A549 (cell line): Measurements from ENCODE around the gene SLC22A2. TPM values are rescaled to one million over a fixed set of nuclear protein-coding genes. Genes with fewer than 3 reads are reported as not detected.

Experiments used
- ATAC-seq, 2 experiments: fragments of 200-7000 bp in 1 of 2; fragments of >200 bp in 1 of 2; cut with Nextera tagmentation in 1 of 2; cut with Tn5 transposase in 1 of 2; 3 replicates each; pipeline versions ENCODE4 v1.8.0 to v1.9.1; 2018 to 2020; ENCODE audit warnings: mild to moderate bottlenecking in 1 of 2, moderate library complexity in 1 of 2
- CTCF ChIA-PET: fragments of 300-600 bp; sonication (Branson Sonifier 250); formaldehyde crosslinking; extraction: SDS; loops from one replicate; lab custom pipeline; 2021; ENCODE audit warnings: antibody characterized with exemption, inconsistent platforms; lab: Yijun Ruan, JAX
- POLR2A ChIA-PET: fragments of 350-600 bp; formaldehyde crosslinking; extraction: SDS; loops from one replicate; lab custom pipeline; 2021; ENCODE audit warnings: antibody characterized with exemption, inconsistent platforms; lab: Yijun Ruan, JAX
- DNase-seq, 2 experiments: peaks; one replicate each; pipeline versions ENCODE4 v3.0.0 to v3.0.0-alpha.2; 2011 to 2016; ENCODE audit warnings: low read depth in 1 of 2, low spot score in 1 of 2
- FAIRE-seq: peaks from 2 replicates; lab custom pipeline; 2011; peaks lifted over from hg19 to GRCh38; lab: Jason Lieb, UNC
- H3K27ac ChIP-seq, 2 experiments: fragments of >200 bp; sonication (Bioruptor Twin); formaldehyde crosslinking; 3 replicates each; pipeline ENCODE4 v1.5.1; 2016 to 2017
- H3K4me1 ChIP-seq: fragments of >200 bp; sonication (Bioruptor Twin); formaldehyde crosslinking; 3 replicates; pipeline ENCODE4 v1.6.1; 2016
- H3K4me2 ChIP-seq: fragments of >200 bp; sonication (Bioruptor Twin); formaldehyde crosslinking; 3 replicates; pipeline ENCODE4 v1.6.1; 2016
- H3K4me3 ChIP-seq: fragments of >200 bp; sonication (Bioruptor Twin); formaldehyde crosslinking; 3 replicates; pipeline ENCODE4 v1.5.1; 2016
- H3K9me3 ChIP-seq: fragments of >200 bp; sonication (Bioruptor Twin); formaldehyde crosslinking; 3 replicates; pipeline ENCODE4 v1.6.1; 2016
- CBX2 ChIP-seq: fragments of 200-600 bp; sonication (generic); IDR thresholded peaks from 2 replicates; pipeline ENCODE4 v1.6.1; 2016; ENCODE audit warnings: low read depth, mild to moderate bottlenecking, borderline replicate concordance
- CEBPB ChIP-seq, 2 experiments: fragments of >200 bp in 1 of 2; sonication (Bioruptor Twin) in 1 of 2; formaldehyde crosslinking in 1 of 2; IDR thresholded peaks; 2 replicates each; pipeline ENCODE4 v1.6.1; 2012 to 2016
- CHD2 ChIP-seq: fragments of 150-350 bp; IDR thresholded peaks from 2 replicates; pipeline ENCODE4 v1.6.1; 2014; ENCODE audit warnings: low read length; ENCODE audit not compliant: partially characterized antibody
- E2F6 ChIP-seq: IDR thresholded peaks from 2 replicates; pipeline ENCODE4 v1.6.1; 2012; ENCODE audit warnings: low read depth, borderline replicate concordance
- EHMT2 ChIP-seq: fragments of 200-600 bp; sonication (generic); IDR thresholded peaks from 2 replicates; pipeline ENCODE4 v1.6.1; 2016; ENCODE audit warnings: antibody characterized with exemption, low read depth, mild to moderate bottlenecking, moderate library complexity
- FOSB ChIP-seq: fragments of 250-450 bp; sonication (Bioruptor Pico); IDR thresholded peaks from 2 replicates; pipeline ENCODE4 v1.5.0; 2020; ENCODE audit warnings: mild to moderate bottlenecking, moderate library complexity
- FOSL2 ChIP-seq, 2 experiments: fragments of 450-650 bp in 1 of 2; fragments of >200 bp in 1 of 2; sonication (Bioruptor Twin) in 1 of 2; formaldehyde crosslinking; IDR thresholded peaks; 2 replicates each; pipeline versions ENCODE4 v1.5.0 to v1.6.1; 2016 to 2020; ENCODE audit warnings: mild to moderate bottlenecking in 1 of 2, moderate library complexity in 1 of 2
- GATA3 ChIP-seq: IDR thresholded peaks from 2 replicates; pipeline ENCODE4 v1.6.1; 2012; ENCODE audit warnings: borderline replicate concordance
- HDAC2 ChIP-seq: fragments of 200-600 bp; sonication (generic); IDR thresholded peaks from 2 replicates; pipeline ENCODE4 v1.6.1; 2016
- KDM1A ChIP-seq: fragments of 200-600 bp; sonication (generic); IDR thresholded peaks from 2 replicates; pipeline ENCODE4 v1.6.1; 2016; ENCODE audit warnings: low read depth, mild to moderate bottlenecking
- MAZ ChIP-seq: fragments of 150-350 bp; IDR thresholded peaks from 2 replicates; pipeline ENCODE4 v1.6.1; 2014; ENCODE audit warnings: antibody characterized with exemption, low read depth, low read length, borderline replicate concordance
- MYC ChIP-seq: IDR thresholded peaks from 2 replicates; pipeline ENCODE4 v1.6.1; 2012; ENCODE audit warnings: mild to moderate bottlenecking, inconsistent platforms, low read length, improper control_type of control experiment, borderline replicate concordance
- NPAS2 ChIP-seq: fragments of 250-450 bp; sonication (Bioruptor Pico); IDR thresholded peaks from 2 replicates; pipeline ENCODE4 v1.8.0; 2022; ENCODE audit warnings: mild to moderate bottlenecking, moderate library complexity, borderline replicate concordance
- RAD21 ChIP-seq, 2 experiments: fragments of >200 bp in 1 of 2; sonication (Bioruptor Twin) in 1 of 2; formaldehyde crosslinking in 1 of 2; IDR thresholded peaks in 1 of 2; conservative IDR thresholded peaks in 1 of 2; 2 replicates in 1 of 2; 3 replicates in 1 of 2; pipeline ENCODE4 v1.6.1; 2012 to 2018; ENCODE audit warnings: inconsistent platforms in 1 of 2
- SMC3 ChIP-seq: fragments of >200 bp; sonication (Bioruptor Twin); formaldehyde crosslinking; IDR thresholded peaks from 3 replicates; pipeline ENCODE4 v1.6.1; 2018; ENCODE audit warnings: inconsistent platforms
- ZC3H11A ChIP-seq: fragments of 450-650 bp; IDR thresholded peaks from 2 replicates; pipeline ENCODE4 v1.6.1; 2014; ENCODE audit warnings: antibody characterized with exemption, mild to moderate bottlenecking
- ZFP36 ChIP-seq: fragments of 450-650 bp; IDR thresholded peaks from 2 replicates; pipeline ENCODE4 v1.6.1; 2014; ENCODE audit warnings: borderline replicate concordance; ENCODE audit not compliant: partially characterized antibody
- WGBS: methylation state at CpG from one replicate; pipeline ENCODE4 v1.1.6; 2017; ENCODE audit errors: missing lambda C conversion rate; 5-methylcytosine and 5-hydroxymethylcytosine counted together
- polyA plus RNA-seq, 4 experiments: library from polyadenylated mRNA; depleted of rRNA in 3 of 4; stranded (reverse); fragments of >200 nt; fragmentation: RNase III in 1 of 4; extraction: RNeasy Plus Mini Kit Qiagen cat#74134 plus additional on column Dnase treatment in 1 of 4; gene quantifications; 2 replicates in 3 of 4; 3 replicates in 1 of 4; pipeline ENCODE4 v1.2.3, GENCODE V29; 2011 to 2017

Gene SLC22A2
- polyA plus RNA-seq, 2 of the 4 experiments (the other 2 are of a cell fraction) = 0.04 TPM; not detected in 1

- no peaks in the 10 kb centered on the region for H3K9me3 ChIP-seq
- no peak overlapping the region for H3K4me3 ChIP-seq
- 86% methylated on average over 5 of the region's 5 CpGs for WGBS
- ChIA-PET POLR2A (no interaction called here), CTCF (interaction anchor here (1.4 kb wide), 1 partner anchor 35 kb away, joined by 4 read pairs; no protein-coding TSS in a partner anchor)
- DNase-seq (no peak), ATAC-seq (no peak), FAIRE-seq (no peak)
- H3K27ac ChIP-seq = no peak overlapping the region
- TF ChIP-seq CBX2 (no peak), CHD2 (no peak), CEBPB (IDR thresholded peaks at IDR 0.05) (no peak)
- no peak overlapping the region for H3K4me2 ChIP-seq
- H3K4me1 ChIP-seq = peaks cover 13% of the 10 kb centered on the region; the same call in 2 of the 3 replicates
Measured at GRCh38 chr6:160172704-160173103, 85.9 kb downstream of the SLC22A2 start.

GRCh38 chr6:160170018-160170680 lies 88.5 kb downstream of the SLC22A2 start:
- H3K4me3 ChIP-seq = no peak overlapping the region
- FAIRE-seq = no peak
- no peak for ATAC-seq
- no peak for TF ChIP-seq MAZ
- TF ChIP-seq E2F6 = no peak
- TF ChIP-seq FOSB (CRISPR knock-in tag) = no peak
- no peak for TF ChIP-seq ZC3H11A
- no peak for TF ChIP-seq KDM1A
- no peak for TF ChIP-seq MYC
- no peak for TF ChIP-seq CHD2
- no peak for TF ChIP-seq GATA3
- no peak for TF ChIP-seq FOSL2 (IDR thresholded peaks at IDR 0.05)
- no peak for TF ChIP-seq FOSL2 (CRISPR knock-in tag; IDR thresholded peaks at IDR 0.05)
- TF ChIP-seq EHMT2 = no peak
- TF ChIP-seq ZFP36 = no peak
- no peak overlapping the region for H3K4me2 ChIP-seq
- no peaks in the 10 kb centered on the region for H3K4me1 ChIP-seq
- DNase-seq = no peak
- ChIA-PET CTCF (no interaction called here), POLR2A (no interaction called here)
- 86% methylated on average over 6 of the region's 6 CpGs for WGBS
- no peaks in the 10 kb centered on the region for H3K9me3 ChIP-seq
- no peak overlapping the region for H3K27ac ChIP-seq

GRCh38 chr6:160167604-160168399 lies 90.8 kb downstream of the SLC22A2 start:
- Histone ChIP-seq H3K27ac (no peak overlapping the region), H3K9me3 (no peaks in the 10 kb centered on the region), H3K4me2 (no peak overlapping the region), H3K4me3 (no peak overlapping the region), H3K4me1 (no peaks in the 10 kb centered on the region)
- POLR2A ChIA-PET = no interaction called here
- ATAC-seq (no peak), DNase-seq (no peak), FAIRE-seq (no peak)
- CTCF ChIA-PET = interaction anchor here (0.9 kb wide), 1 partner anchor 9 kb away, joined by 3 read pairs; no protein-coding TSS in a partner anchor
- no peak for TF ChIP-seq NPAS2 (CRISPR knock-in tag)
- TF ChIP-seq HDAC2 = no peak
- no peak for TF ChIP-seq SMC3
- no peak for TF ChIP-seq RAD21 (conservative IDR thresholded peaks at IDR 0.05 in 1 of 2, IDR thresholded peaks at IDR 0.05 in 1 of 2)
- WGBS = 81% methylated on average over 7 of the region's 7 CpGs

Other genes with a start within 250 kb of the SLC22A2 start
- 0.87 and 2.1 TPM in 2 replicates for gene SLC22A1, start 137.0 kb downstream of the SLC22A2 start, polyA plus RNA-seq (2011; rRNA removed)
- gene SLC22A1, start 137.0 kb downstream of the SLC22A2 start, polyA plus RNA-seq (2017; fragmentation: RNase III; extraction: RNeasy Plus Mini Kit Qiagen cat#74134 plus additional on column Dnase treatment) = 1.6 to 2.1 TPM (median 1.7 TPM) in 3 replicates
- gene SLC22A3, start 89.6 kb upstream of the SLC22A2 start, polyA plus RNA-seq (2011; rRNA removed) = 57.4 and 65.2 TPM in 2 replicates
- 38.8 to 44.9 TPM (median 41.5 TPM) in 3 replicates for gene SLC22A3, start 89.6 kb upstream of the SLC22A2 start, polyA plus RNA-seq (2017; fragmentation: RNase III; extraction: RNeasy Plus Mini Kit Qiagen cat#74134 plus additional on column Dnase treatment)